ENCODE data around the gene ZBTB45.

DNA sequence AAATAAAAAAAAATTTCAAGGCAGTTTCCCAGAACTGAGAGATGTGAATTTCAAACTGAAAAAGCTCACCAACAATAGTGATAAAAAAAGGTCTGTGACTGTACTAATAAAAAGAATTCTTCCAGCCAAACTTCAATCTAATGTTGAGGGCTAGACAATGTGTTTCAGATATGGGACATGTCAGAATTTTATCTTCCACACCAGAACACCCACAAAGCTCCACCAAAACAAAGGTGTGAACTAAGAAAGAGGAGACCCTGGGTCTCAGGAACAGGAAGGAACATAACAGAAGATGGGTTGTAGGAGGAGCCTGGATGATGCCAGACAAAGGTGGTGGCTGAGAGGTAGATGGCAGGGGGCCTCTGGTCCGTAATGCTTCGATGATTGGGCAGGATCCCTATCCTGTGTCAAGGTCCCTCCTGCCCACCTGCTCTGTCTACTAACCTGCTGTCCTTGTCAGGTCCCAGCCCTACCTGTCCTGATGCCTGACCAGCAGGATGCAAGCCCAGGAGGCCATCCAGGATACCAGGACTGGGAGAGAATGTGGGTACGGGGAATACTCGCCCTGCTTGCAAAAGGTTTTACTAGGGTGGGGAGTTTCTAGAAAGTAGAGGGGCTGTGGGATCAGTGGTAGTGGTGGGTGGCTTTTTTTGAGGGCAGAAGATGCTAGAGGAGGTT, 49.0 kb upstream of the ZBTB45 start:
- TF ChIP-seq, protein P1, sequence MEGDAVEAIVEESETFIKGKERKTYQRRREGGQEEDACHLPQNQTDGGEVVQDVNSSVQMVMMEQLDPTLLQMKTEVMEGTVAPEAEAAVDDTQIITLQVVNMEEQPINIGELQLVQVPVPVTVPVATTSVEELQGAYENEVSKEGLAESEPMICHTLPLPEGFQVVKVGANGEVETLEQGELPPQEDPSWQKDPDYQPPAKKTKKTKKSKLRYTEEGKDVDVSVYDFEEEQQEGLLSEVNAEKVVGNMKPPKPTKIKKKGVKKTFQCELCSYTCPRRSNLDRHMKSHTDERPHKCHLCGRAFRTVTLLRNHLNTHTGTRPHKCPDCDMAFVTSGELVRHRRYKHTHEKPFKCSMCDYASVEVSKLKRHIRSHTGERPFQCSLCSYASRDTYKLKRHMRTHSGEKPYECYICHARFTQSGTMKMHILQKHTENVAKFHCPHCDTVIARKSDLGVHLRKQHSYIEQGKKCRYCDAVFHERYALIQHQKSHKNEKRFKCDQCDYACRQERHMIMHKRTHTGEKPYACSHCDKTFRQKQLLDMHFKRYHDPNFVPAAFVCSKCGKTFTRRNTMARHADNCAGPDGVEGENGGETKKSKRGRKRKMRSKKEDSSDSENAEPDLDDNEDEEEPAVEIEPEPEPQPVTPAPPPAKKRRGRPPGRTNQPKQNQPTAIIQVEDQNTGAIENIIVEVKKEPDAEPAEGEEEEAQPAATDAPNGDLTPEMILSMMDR (IDR thresholded peaks at IDR 0.05) = no peak
- no peak for TF ChIP-seq EZH2 (IDR thresholded peaks at IDR 0.05; ENCODE audit: borderline replicate concordance, insufficient read depth, low read depth, low read length, poor library complexity, severe bottlenecking)
